Globus pallidus (tissue), 1 donor: Measurements from ENCODE around the gene TAF1A.

Source experiments
- DNase-seq: peaks from one replicate; pipeline ENCODE4 v3.0.0-alpha.2; 2015; ENCODE audit warnings: low spot score

TAF1A gene

DNA sequence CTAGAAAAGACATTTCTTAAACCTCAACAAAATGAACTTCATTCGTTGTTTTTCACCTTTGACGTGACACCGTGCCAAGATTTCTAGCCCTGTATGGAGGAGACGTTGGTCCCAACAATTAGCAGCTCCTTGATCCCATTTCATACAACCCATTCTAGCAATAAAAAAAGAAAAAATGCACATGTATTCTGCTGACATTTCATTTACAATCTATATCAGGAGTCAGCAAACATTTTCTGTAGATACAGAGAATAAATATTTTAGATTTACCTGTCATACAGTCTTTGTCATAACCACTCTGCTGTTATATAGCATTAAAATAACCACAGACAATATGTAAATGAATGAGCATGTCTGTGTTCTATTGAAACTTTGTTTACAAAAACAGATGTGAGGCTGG is 7.0 kb upstream of the TAF1A start:
- DNase-seq = no peak

- no peak for DNase-seq
Measured at GRCh38 chr1:222594789-222595188, 5.1 kb upstream of the TAF1A start.

GRCh38 chr1:222592171-222592570 is 2.4 kb upstream of the TAF1A start:
- DNase-seq = no peak

GRCh38 chr1:222588135-222588534 is 1.6 kb downstream of the TAF1A start:
- DNase-seq = no peak

- DNase-seq = no peak
Measured at GRCh38 chr1:222586842-222587241, 2.9 kb downstream of the TAF1A start.

DNA sequence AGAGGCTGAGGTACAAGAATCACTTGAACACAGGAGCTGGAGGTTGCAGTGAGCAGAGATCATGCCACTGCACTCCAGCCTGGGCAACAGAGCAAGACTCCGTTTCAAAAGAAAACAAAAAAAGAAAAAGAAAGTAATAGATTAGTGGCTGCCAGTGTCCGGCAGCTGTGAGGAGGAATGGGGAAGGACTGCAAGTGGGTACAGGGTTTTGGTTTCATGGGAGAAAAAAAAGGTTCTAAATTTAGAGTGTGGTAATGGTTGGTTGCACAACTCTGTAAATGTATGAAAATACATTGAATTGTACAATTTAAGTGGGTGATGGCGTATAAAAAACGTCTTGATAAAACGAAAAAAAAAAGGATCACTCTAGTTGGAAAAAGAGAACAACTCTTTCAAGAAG is 6.7 kb downstream of the TAF1A start:
- peak; percentile 18 for DNase-seq

GRCh38 chr1:222582099-222582774 is 7.5 kb downstream of the TAF1A start:
- no peak for DNase-seq

DNA sequence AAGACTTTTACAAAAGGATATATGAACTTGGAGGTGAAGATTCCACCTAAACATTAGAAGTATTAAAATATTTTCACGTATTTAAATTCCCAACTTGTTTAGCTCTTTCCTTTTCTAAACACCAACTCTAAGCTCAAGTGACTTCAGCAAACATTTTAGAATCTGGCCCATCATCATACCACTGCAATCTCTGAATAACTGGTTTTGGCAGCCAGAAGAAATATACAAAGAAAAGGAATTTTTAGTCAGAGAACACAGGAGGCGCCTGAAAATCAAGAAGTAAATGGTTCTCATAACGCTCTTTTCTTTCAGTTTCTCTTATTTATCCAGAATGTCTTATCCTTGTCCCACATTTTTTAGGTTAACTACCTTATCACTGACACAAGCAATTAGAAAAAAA is 10.4 kb downstream of the TAF1A start:
- no peak for DNase-seq

DNA sequence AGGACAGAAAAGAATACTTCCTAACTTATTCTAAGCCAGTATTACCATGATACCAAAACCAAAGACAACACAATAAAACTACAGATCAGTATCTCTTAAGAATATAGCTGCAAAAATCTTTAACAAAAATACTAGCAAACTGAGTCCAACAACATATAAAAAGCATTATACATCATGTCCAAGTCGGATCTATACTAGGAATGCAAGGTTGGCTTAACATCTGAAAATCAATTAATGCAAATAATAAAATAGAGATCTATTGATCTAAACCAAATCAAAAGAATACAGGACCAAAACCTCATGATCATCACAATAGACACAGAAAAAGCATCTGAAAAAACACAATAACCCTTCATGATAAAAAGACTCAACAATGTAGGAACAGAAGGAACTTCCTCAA is 18.9 kb downstream of the TAF1A start:
- no peak for DNase-seq

DNA sequence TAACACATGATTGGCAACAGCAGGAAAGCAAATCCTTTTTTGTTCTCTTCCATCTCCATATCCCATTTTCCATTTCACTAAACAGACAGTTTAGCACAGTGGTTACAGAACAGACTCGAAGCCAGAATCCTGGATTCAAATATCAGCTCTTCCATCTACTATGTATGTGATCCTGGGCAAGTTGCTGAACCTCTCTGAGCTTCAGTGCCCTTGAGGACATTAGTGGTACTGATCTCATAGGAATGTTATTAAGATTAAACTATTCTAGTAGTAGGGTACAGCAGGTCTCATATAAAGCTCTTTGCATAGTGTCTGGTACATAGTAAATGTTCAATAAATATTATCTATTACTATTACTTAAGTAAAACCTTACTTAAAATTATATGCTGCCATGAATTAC is 28.1 kb downstream of the TAF1A start:
- no peak for DNase-seq

GRCh38 chr1:222557574-222557973 is 32.2 kb downstream of the TAF1A start:
- DNase-seq = no peak

- no peak for DNase-seq
Measured at GRCh38 chr1:222557148-222557547, 32.6 kb downstream of the TAF1A start.

DNA sequence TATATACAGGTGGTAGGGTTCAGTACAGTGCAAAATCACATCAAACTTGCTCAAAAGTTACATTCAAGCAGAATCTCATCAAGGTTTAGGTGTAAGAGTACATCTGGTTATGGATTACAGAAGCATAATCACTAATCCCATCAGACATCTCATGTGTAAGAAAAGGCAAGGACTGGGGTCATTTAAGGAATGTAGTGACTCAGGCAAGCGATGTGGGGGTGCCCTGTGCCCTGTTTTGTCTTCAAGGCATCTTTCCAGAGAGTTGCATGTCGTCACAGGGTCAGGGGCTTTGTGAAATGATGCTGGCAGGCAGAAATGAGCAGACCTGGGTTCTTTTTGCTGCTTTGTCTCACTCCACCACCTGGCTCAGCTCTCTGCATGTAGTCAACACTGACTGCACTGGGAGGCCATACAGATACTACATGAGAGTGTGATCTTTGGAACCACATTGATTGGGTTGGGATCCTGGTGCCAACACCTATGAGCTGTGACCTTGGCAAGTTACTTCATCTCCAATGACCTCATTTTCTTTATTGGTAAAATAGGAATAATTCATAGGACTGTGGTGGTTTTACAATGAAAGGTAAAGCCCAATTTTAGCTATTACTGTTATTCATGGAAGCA is 33.6 kb downstream of the TAF1A start:
- no peak for DNase-seq

GRCh38 chr1:222554177-222554576 is 35.6 kb downstream of the TAF1A start:
- no peak for DNase-seq

- DNase-seq = no peak
Measured at GRCh38 chr1:222552882-222553281, 36.9 kb downstream of the TAF1A start.

GRCh38 chr1:222547944-222548671 is 41.6 kb downstream of the TAF1A start, which contains the start of gene HHIPL2:
Gene HHIPL2, minus strand, starts transcription at chr1:222548104. Its CDS starts 60 bp downstream, at chr1:222548044.
- no peak for DNase-seq

GRCh38 chr1:222547260-222547614 is 42.5 kb downstream of the TAF1A start:
- no peak for DNase-seq

- DNase-seq = no peak
Measured at GRCh38 chr1:222546548-222547259, 43.0 kb downstream of the TAF1A start.

DNA sequence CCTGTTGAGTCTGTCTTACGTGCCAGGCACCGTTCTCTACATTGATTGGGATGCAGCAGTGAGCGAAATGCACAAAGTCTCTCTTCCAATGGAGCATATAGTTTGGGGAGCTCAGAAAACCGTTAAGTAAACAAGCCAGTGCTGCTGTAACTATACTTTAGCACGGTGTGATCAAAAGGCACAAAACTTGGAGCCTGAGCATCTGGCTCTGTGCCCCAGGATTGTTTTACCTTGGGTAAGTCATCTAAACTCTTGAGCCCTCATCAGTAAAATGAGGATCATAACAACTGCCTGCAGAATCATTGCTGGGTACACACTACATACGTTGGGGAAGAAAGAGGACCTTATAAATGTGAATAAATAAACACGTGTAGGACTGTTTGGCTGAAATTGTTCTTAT is 43.6 kb downstream of the TAF1A start:
- DNase-seq = no peak

- no peak for DNase-seq
Measured at GRCh38 chr1:222543817-222544216, 45.9 kb downstream of the TAF1A start.

- DNase-seq = no peak
Measured at GRCh38 chr1:222540598-222540995, 49.1 kb downstream of the TAF1A start.

- DNase-seq = no peak
Measured at GRCh38 chr1:222539951-222540597, 49.7 kb downstream of the TAF1A start.
